BLaER1 (cell line): ENCODE results near the gene GDF2.

Experiments used
- H3K27ac ChIP-seq: shearing (Covaris generic); formaldehyde crosslinking; 2 replicates; pipeline ENCODE4 v1.8.1; 2022
- H3K27me3 ChIP-seq: shearing (Covaris generic); formaldehyde crosslinking; 2 replicates; pipeline ENCODE4 v1.8.1; 2022
- H3K36me3 ChIP-seq: shearing (Covaris generic); formaldehyde crosslinking; 2 replicates; pipeline ENCODE4 v1.8.1; 2022
- H3K4me1 ChIP-seq: shearing (Covaris generic); formaldehyde crosslinking; 2 replicates; pipeline ENCODE4 v1.8.1; 2022
- H3K4me2 ChIP-seq: shearing (Covaris generic); formaldehyde crosslinking; 2 replicates; pipeline ENCODE4 v1.8.1; 2022
- H3K4me3 ChIP-seq: shearing (Covaris generic); formaldehyde crosslinking; 2 replicates; pipeline ENCODE4 v1.8.1; 2022
- H3K9ac ChIP-seq: shearing (Covaris generic); formaldehyde crosslinking; 2 replicates; pipeline ENCODE4 v1.8.1; 2022
- H3K9me3 ChIP-seq: shearing (Covaris generic); formaldehyde crosslinking; 2 replicates; pipeline ENCODE4 v1.8.1; 2022
- H4K20me1 ChIP-seq: shearing (Covaris generic); formaldehyde crosslinking; 2 replicates; pipeline ENCODE4 v1.8.1; 2022
- Cebpa-rat ChIP-seq: shearing (Covaris generic); IDR thresholded peaks from 2 replicates; pipeline ENCODE4 v1.8.1; 2022

GDF2 gene

DNA sequence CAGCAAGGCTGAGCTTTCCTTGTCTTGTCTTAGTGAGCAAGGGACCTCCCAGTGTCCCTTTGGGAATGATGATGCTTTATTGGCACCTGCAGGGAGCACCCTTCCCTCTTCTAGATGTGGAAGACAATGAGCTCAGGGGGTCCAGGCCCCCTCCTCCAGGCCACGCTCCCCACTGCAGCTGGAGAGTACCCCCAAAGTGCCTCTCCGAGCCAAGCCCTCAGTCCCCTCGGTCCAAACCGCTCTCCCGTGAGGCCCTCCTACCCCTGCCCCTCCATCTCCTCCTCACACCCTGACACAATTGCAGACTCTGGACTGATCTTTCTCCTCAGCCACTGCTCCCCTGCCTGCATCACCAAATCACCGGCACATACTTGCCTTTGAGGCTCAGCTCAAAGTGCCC, 42.7 kb downstream of the GDF2 start:
- no peaks in the 10 kb centered on the region for H3K27me3 ChIP-seq
- H3K9ac ChIP-seq, result no peak overlapping the region
- TF ChIP-seq Cebpa-rat, result no peak
- H4K20me1 ChIP-seq, result no peaks in the 10 kb centered on the region
- H3K4me1 ChIP-seq, result peaks cover 21% of the 10 kb centered on the region
- no peak overlapping the region for H3K4me2 ChIP-seq
- no peaks in the 10 kb centered on the region for H3K9me3 ChIP-seq
- H3K27ac ChIP-seq, result no peak overlapping the region
- H3K4me3 ChIP-seq, result no peak overlapping the region
- no peaks in the 10 kb centered on the region for H3K36me3 ChIP-seq

DNA sequence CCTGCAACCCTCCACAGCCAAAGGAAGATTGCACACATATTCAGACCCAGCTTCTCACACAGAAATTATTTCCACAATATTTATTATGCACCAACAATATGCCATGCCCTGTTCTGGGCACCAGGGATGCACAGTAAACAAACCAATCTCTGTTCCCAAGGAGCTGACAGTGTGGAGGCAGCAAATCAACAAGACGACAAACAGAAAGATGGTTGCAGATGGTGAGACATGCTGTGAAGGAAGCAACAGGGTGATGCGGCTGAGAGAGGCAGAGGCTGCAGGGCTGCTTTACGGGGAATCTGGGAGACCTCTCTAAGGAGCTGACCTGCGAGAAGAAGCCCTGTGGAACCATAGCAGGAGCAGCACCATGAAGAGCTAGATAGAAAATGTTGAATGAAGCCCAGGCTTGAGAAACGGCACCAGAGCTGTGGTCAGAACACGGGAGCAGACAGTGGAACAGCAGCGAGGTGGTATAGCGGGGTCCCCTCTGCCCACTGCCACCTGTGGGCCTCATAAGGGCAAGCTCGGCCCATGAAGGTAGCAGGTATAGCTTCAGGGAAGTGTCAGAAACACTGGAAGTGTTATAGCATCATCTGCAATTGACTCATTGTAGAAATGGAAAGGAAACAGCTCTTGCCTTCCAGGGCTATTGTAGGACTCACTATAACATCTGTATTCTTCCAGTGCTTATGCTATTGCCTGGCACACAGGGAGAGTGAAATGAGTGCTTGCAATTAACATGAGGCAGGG, 43.4 kb downstream of the GDF2 start:
- Histone ChIP-seq H3K4me3 (no peak overlapping the region), H3K36me3 (no peaks in the 10 kb centered on the region), H4K20me1 (no peaks in the 10 kb centered on the region), H3K9me3 (no peaks in the 10 kb centered on the region), H3K27ac (no peak overlapping the region), H3K4me2 (no peak overlapping the region), H3K9ac (no peak overlapping the region), H3K4me1 (peaks cover 22% of the 10 kb centered on the region), H3K27me3 (no peaks in the 10 kb centered on the region)
- TF ChIP-seq Cebpa-rat, result no peak

DNA sequence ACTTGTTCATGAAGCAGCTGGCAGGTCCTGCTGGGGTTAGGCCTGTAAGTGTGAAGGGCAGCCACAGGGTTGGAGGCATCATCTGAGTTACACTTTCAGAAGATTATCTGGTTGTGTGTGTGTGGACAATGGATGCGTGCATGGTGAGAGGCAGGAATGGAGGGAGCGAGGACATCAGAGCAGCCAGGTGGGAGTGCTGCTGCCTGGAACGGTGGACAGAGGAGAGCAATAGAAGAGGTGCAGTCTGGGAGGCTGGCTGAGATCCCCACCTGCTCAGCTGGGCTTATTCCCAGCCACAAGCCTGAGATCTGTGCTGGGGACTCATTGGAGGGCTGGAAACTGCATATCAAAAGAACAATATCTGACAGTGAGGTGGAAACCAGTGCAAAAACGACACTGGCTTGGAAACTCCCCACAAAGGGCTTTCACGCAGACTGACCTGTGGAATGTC, 44.0 kb downstream of the GDF2 start:
- Histone ChIP-seq H3K27me3 (no peaks in the 10 kb centered on the region), H3K27ac (no peak overlapping the region), H3K4me3 (no peak overlapping the region), H3K4me1 (peaks cover 26% of the 10 kb centered on the region), H3K9ac (no peak overlapping the region), H3K4me2 (no peak overlapping the region), H4K20me1 (no peaks in the 10 kb centered on the region), H3K9me3 (no peaks in the 10 kb centered on the region), H3K36me3 (no peaks in the 10 kb centered on the region)
- no peak for TF ChIP-seq Cebpa-rat

DNA sequence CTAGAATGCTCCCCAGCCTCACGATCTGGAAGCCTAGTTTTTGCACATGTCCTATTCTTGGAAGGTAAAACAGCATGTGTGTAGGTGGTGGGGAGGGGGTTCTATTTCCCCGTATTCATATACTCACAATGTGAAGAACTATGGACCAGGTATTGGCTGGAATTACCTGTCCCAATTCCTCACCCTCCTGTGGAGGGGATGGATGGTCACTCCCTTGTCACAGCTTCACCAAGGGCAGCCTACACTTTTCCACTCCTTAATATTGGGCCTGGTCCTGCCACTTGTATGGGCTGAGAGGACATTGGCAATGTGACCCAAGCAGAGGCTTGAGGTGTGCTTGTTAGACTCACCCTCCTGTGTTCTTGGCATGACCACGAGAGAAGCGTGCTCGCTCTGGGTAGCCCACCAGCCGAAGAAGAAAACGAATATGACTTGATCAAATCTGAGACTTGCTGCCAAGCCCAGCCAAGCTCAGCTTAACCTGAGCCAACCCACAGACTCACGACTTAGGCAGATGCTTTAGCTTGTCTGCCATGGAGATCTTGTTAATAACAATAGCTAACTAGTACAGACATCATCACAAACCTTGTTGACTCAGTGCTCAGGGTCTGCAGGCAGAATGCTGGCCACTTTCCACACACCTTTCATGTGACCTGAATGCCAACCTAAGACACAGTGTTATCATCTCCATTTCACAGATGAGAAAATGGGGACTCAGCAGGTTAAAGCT, 44.6 kb downstream of the GDF2 start:
- no peaks in the 10 kb centered on the region for H4K20me1 ChIP-seq
- peak overlapping the region; percentile 42; the same call in 1 of the 2 replicates for H3K4me2 ChIP-seq
- no peak overlapping the region for H3K9ac ChIP-seq
- peaks cover 26% of the 10 kb centered on the region for H3K4me1 ChIP-seq
- H3K36me3 ChIP-seq, result no peaks in the 10 kb centered on the region
- H3K9me3 ChIP-seq, result no peaks in the 10 kb centered on the region
- H3K27me3 ChIP-seq, result no peaks in the 10 kb centered on the region
- no peak overlapping the region for H3K4me3 ChIP-seq
- no peak for TF ChIP-seq Cebpa-rat
- no peak overlapping the region for H3K27ac ChIP-seq

DNA sequence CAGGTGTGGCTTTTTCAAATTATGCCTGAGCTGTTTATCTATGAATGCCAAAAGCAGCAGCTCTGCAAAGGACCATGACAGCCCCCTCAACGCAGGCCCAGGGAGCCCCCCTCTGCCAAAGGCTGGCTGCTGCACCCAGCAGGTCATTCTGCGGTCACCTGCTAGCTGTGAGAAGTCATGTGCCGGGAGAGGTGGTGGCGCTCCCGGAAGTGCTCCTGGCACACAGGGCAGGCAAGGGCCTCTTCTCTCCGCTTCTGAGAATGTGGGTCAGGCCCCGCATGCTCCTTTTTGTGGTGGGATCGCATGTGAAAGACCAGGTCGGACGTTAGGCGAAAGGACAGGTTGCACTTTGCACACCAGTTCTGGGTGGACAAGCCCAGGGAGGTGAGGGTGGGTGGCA, 45.4 kb downstream of the GDF2 start:
- Histone ChIP-seq H3K4me3 (no peak overlapping the region), H3K4me2 (peak overlapping the region; percentile 42), H3K27me3 (no peaks in the 10 kb centered on the region), H3K27ac (no peak overlapping the region), H3K4me1 (peaks cover 28% of the 10 kb centered on the region), H3K9me3 (no peaks in the 10 kb centered on the region), H3K36me3 (no peaks in the 10 kb centered on the region), H3K9ac (no peak overlapping the region), H4K20me1 (no peaks in the 10 kb centered on the region)
- TF ChIP-seq Cebpa-rat, result no peak

DNA sequence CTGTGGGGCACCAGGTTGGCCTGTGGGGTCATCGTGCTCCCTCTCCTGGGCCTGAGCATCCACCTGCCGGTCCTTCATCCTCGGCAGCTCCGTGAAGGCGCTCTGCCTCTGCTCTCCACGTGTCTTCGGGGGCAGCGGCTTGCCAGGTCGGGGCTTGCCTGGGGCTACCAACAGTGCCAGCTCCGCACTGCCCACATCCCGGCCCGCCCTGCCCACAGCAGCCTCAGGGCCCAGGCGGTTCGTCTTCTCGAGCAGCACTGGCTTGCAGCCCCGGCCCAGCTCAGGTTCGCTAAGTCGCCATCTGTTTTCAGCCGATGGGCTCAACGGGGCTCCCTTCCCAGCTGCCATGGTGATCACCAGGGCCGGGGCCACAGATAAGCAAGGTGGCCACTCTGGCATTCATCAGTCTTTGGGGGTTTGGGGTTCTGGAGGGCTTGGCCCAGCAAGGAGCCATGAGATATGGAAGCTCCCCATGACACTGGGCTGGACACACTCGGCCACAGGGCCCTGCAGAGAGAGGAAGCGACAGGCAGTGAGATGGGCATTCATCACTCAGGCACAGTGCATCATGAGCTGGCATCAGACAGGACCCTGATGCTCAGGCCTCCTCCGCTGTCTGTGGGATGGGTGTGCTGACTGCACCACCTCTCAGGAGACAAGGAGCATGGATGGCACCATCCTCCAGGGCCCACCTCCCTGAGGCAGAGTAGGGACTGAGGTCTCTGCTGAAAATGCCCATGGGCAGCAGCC, 46.4 kb downstream of the GDF2 start:
- TF ChIP-seq Cebpa-rat, result no peak
- Histone ChIP-seq H3K4me2 (peak overlapping the region; percentile 42; the same call in 1 of the 2 replicates), H3K9ac (no peak overlapping the region), H3K36me3 (no peaks in the 10 kb centered on the region), H3K27ac (no peak overlapping the region), H3K4me3 (no peak overlapping the region), H3K9me3 (no peaks in the 10 kb centered on the region), H3K4me1 (peaks cover 34% of the 10 kb centered on the region), H3K27me3 (no peaks in the 10 kb centered on the region), H4K20me1 (no peaks in the 10 kb centered on the region)

DNA sequence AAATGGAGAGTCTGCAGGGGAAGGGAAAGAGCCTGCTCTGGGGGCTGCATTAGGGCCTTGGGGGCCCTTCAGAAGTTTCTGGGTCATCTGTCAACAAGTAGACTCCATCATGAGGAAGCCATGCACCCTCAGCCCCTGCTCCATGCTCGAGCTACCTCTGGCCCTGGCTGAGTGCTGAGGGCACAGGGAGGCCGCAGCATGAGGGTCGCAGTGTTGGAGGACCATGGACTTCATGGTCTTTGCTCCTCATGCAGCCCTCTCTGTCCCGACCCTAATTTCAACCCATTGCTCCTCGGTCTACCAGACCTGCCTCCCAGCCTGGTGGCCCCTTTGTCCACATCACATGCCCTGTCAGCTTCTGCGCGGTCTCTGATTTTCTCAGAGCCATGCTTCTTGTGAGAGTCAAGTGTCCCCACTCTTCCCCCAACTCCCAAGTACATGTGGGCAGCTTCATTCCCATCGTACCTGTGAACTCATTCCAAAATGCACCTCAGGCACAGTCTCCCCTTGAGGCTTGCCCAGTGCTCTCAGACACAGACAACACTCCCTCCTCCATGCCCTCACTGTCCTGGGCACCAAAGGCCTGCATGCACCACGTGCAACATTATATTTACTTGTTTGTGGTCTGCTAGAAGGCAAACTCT, 47.1 kb downstream of the GDF2 start:
- Histone ChIP-seq H3K9ac (no peak overlapping the region), H3K27ac (no peak overlapping the region), H3K4me2 (0 out of 2 replicates have a peak overlapping the region, but pooled peaks have one; percentile 3), H3K36me3 (no peaks in the 10 kb centered on the region), H3K27me3 (no peaks in the 10 kb centered on the region), H3K4me3 (no peak overlapping the region), H3K4me1 (peaks cover 34% of the 10 kb centered on the region), H4K20me1 (no peaks in the 10 kb centered on the region), H3K9me3 (no peaks in the 10 kb centered on the region)
- no peak for TF ChIP-seq Cebpa-rat

DNA sequence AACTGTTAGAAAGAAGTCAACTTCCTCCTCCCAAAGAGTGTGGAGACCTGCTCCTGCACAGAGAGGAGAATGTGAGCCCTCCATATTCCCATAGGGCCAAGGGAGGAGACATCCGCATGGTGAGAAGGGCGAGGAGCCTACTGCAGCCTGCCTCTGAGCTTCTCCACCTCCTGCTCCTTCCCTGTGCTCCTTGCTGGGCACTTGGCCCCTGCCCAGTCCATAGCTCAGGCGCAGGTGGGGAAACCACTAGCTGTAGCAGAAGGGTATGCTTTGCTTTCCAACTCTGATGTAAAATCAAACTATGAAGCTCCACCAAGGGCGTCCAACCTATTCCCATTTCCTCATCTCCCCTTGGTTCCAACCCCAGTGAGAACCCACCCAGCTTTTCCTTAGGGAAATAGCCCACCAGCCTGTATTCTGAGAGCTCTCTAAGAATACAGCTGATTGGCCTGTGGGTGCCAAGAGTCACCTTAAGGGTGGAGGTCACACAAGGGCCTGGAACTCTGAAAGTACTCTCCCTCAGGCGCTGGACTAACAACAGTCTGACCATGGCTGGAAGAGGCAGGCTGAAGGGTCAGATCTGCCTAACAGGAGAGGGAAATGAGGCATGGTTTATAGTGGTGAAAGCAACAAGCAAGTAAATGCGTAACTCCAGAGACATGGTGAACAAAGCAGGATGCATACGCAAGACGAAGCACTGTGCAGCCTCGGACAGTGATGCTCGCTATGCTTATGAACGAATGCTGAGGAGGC, 47.9 kb downstream of the GDF2 start:
- Histone ChIP-seq H3K36me3 (no peaks in the 10 kb centered on the region), H3K9me3 (no peaks in the 10 kb centered on the region), H3K4me2 (0 out of 2 replicates have a peak overlapping the region, but pooled peaks have one; percentile 15), H4K20me1 (no peaks in the 10 kb centered on the region), H3K27ac (no peak overlapping the region), H3K27me3 (no peaks in the 10 kb centered on the region), H3K4me1 (peaks cover 34% of the 10 kb centered on the region), H3K9ac (no peak overlapping the region), H3K4me3 (no peak overlapping the region)
- TF ChIP-seq Cebpa-rat, result no peak

DNA sequence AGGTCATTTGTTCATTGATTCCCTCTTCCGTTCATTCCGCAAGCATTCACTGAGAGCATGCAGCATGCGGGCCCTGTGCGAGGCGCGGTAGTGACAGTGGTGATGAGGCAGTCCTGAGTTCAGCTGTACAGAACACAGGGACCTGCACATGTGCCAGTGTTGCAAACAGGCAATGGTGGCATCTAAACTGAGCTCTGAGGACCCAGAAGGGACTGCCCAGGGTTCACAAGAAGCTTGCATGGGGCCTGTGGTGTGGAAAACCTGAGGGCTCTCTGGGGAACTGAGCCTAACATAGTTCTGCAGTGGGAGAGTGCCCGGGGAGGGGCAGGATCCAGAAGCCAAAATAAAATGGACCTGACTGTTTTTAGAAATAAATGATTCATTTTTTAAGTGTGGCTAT, 48.6 kb downstream of the GDF2 start:
- Histone ChIP-seq H3K9ac (no peak overlapping the region), H3K9me3 (no peaks in the 10 kb centered on the region), H3K27ac (no peak overlapping the region), H4K20me1 (no peaks in the 10 kb centered on the region), H3K36me3 (no peaks in the 10 kb centered on the region), H3K4me2 (peak overlapping the region; percentile 15; the same call in 1 of the 2 replicates), H3K4me3 (no peak overlapping the region), H3K27me3 (no peaks in the 10 kb centered on the region), H3K4me1 (peaks cover 34% of the 10 kb centered on the region)
- TF ChIP-seq Cebpa-rat, result no peak
